Retinal pigment epithelial cell (primary cell): ENCODE data around the gene BFAR.
"Not testable (repeated sequence)": the region's sequence is repeated elsewhere in the genome, so short reads cannot be mapped to it uniquely, and the experiment has no call there.

Experiments
- DNase-seq: peaks from one replicate; pipeline ENCODE4 v3.0.0-alpha.2; 2010; ENCODE audit warnings: low read depth
- H3K4me3 ChIP-seq: 2 replicates; pipeline ENCODE4 v1.5.1; 2011; ENCODE audit warnings: mild to moderate bottlenecking, low read length, control low read depth, moderate library complexity
- CTCF ChIP-seq: conservative IDR thresholded peaks from 2 replicates; pipeline ENCODE4 v1.5.1; 2011; ENCODE audit warnings: low read depth, low read length, control low read depth, inconsistent platforms

BFAR gene

GRCh38 chr16:14678748-14679497 lies 46.2 kb downstream of the BFAR start:
- no peak for TF ChIP-seq CTCF
- no peak for DNase-seq
- H3K4me3 ChIP-seq: no peak overlapping the region

- DNase-seq: not testable (repeated sequence)
Observed at GRCh38 chr16:14680396-14680795, 47.6 kb downstream of the BFAR start.

GRCh38 chr16:14681115-14681514 lies 48.4 kb downstream of the BFAR start:
- TF ChIP-seq CTCF: no peak
- DNase-seq: no peak
- no peak overlapping the region for H3K4me3 ChIP-seq

More at GRCh38 chr16:14680396-14680795, 47.6 kb downstream of the BFAR start:
- H3K4me3 ChIP-seq: not testable (repeated sequence)

GRCh38 chr16:14682121-14682520 lies 49.4 kb downstream of the BFAR start:
- no peak for TF ChIP-seq CTCF
- no peak for DNase-seq
- no peak overlapping the region for H3K4me3 ChIP-seq

- DNase-seq, H3K4me3 ChIP-seq: not testable (repeated sequence)
Observed at GRCh38 chr16:14685870-14686793, 53.4 kb downstream of the BFAR start.

- not testable (repeated sequence) for DNase-seq, H3K4me3 ChIP-seq
Observed at GRCh38 chr16:14694129-14694528, 61.4 kb downstream of the BFAR start, which contains the start of gene PLA2G10. TSS of gene PLA2G10 (minus strand) at chr16:14694308. CDS start at chr16:14694229, 79 bp downstream.

- H3K4me3 ChIP-seq, DNase-seq: not testable (repeated sequence)
Observed at GRCh38 chr16:14701859-14702258, 69.1 kb downstream of the BFAR start.

GRCh38 chr16:14702672-14703071 lies 69.9 kb downstream of the BFAR start:
- H3K4me3 ChIP-seq, DNase-seq: not testable (repeated sequence)

- DNase-seq, H3K4me3 ChIP-seq: not testable (repeated sequence)
Observed at GRCh38 chr16:14703156-14704011, 70.6 kb downstream of the BFAR start, which contains the start of gene NPIPA3. TSS of gene NPIPA3 (plus strand) at chr16:14703411. CDS start at chr16:14708944, 5,533 bp downstream.
